Ovary (tissue), 3 donors: ENCODE results near the gene RAI14.

ENCODE experiments used
- CTCF ChIP-seq, 3 donors: fragments of 450-650 bp in 2 of 3; fragments of 200-600 bp in 1 of 3; IDR thresholded peaks; one replicate each; pipeline versions ENCODE4 v1.5.1 to v1.8.0; 2016 to 2022; ENCODE audit warnings: antibody characterized with exemption in 3 of 3, mild to moderate bottlenecking in 1 of 3
- EP300 ChIP-seq: sonication (generic); formaldehyde crosslinking; IDR thresholded peaks from one replicate; pipeline ENCODE4 v1.6.1; 2017; ENCODE audit warnings: antibody characterized with exemption
- POLR2A ChIP-seq: fragments of 450-650 bp; IDR thresholded peaks from one replicate; pipeline ENCODE4 v1.6.1; 2017; ENCODE audit warnings: antibody characterized with exemption, mild to moderate bottlenecking, moderate library complexity
- donor health status: DM: no; HTN: no; CAD: no.

- no peak for TF ChIP-seq CTCF (IDR thresholded peaks at IDR 0.05)
- TF ChIP-seq POLR2A: no peak
- no peak for TF ChIP-seq EP300
These were observed 130.9 kb downstream of the RAI14 start for GRCh38 chr5:34787035-34787434.
